DMS 273 treated with DMSO at 0.1 percent for 48 hours (cell line): Measurements from ENCODE around the gene PACSIN3.
"Not testable (repeated sequence)": the region's sequence is repeated elsewhere in the genome, so short reads cannot be mapped to it uniquely, and the experiment has no call there.

Experiments used
- DNase-seq: peaks from one replicate; lab custom pipeline; 2025; lab: John Stamatoyannopoulos, UW

Gene PACSIN3

DNA sequence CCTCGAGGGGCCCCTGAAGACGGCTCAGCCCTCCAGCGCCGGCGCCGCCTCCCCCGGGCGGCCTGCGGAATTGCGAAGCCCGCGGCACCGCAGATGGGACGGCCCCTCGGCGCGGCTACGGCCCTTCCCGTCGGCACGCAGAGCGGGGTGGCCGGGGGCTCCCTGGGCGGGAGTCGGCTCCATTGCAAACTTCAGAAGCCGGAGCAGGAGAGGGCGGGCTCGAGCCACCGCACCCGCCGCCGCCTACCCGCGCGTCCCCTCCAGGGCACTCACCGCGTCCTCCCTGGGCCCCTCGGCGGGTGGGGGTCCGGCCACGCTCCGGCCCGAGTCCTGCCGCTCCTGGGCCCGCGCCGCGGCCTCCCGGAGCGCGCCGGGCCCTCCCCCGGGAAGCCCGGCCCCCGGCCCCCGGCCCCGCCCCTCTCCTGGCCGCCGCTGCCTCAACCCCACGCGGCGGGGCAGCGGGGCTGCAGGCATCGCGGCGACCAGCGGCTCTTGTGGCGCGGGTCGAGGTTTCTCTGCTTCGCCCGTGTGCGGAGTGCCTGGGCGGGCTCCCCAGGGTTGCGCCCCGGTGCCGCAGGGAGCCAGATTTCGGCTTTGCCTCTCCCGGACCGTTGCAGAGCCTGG lies at the start of gene PACSIN3:
Gene PACSIN3, minus strand, starts transcription at position 359 of the 624 bp plus-strand sequence. CDS start 3,707 bp downstream, outside the sequence.
- DNase-seq = no peak

DNA sequence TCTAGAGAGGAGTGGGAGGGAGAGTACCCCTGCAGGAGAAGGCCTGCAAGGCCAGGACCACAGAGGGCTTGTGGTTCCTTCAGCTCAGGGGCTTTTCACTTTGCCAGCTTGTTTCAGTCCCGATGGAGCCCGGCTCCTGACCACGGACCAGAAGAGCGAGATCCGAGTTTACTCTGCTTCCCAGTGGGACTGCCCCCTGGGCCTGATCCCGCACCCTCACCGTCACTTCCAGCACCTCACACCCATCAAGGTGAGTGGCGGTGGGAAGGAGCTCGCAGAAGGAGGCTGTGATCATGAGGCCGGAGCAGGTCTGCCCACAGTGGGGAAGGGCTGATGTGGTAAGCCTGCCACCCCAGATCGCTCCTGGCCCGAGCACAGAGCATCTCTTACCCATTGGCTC lies 48.9 kb upstream of the PACSIN3 start:
- no peak for DNase-seq

DNA sequence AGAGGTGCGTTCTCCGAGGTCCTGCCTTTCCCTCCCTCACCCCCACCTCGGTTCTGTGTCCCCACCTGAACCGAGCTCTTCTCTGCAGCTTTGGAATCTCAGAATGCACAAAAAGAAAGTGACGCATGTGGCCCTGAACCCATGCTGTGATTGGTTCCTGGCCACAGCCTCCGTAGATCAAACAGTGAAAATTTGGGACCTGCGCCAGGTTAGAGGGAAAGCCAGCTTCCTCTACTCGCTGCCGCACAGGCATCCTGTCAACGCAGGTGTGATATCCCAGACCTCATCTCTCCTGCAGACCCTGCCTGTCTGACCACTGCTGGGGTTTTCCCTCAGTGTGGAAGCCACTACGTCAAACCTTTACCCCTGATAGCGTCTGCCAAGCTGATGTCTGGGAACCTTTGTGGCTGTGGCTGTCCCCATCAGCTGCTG lies 48.5 kb upstream of the PACSIN3 start:
- no peak for DNase-seq

DNA sequence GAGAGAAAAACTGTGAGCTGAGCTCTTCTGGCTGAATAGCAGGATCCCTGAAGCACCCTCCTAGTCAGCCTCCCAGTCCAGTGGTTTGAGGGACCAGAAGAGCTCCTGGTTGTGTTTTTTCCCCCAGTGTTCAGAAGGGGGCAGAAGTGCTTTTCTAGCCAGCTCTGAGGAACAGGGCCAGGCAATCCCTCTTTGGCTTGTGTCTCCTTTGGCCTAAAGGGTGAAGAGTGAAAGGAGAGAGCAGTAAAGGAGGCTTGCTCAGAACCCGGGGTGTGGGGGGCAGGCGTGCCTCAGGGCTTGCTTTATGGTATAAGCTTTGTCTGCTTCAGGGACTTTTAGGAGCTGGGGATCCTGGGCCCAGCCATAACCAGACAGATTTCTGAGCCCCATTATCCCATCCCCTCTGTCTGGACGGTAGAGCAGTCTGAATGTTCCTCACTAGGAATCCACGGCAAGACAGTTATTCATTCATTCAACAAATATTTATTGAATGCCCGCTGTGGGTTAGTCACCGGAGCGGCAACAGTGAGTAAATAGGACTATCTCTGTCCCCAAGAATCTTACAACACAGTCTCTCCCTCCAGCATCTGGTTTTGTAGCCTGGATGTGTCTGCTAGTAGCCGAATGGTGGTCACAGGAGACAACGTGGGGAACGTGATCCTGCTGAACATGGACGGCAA lies 47.9 kb upstream of the PACSIN3 start:
- no peak for DNase-seq

DNA sequence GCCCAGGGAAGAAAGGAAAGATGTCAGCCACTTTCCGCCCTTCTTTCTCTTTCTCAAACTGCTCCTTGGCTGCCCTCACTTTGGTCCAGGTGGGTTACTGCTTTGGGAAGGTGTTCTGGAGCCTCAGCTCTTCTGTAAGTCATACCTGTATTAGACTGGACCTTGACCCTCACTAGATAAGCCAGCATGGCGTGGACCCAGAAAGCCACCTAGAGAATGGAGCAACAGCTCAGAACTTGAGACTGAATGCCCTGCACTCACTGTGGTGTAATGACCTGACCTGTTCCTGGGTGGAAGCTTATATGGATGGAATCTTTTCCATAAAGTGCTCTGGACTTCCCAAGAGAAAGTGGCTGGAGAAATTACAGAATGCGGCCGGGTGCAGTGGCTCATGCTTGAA lies 46.8 kb upstream of the PACSIN3 start:
- no peak for DNase-seq

DNA sequence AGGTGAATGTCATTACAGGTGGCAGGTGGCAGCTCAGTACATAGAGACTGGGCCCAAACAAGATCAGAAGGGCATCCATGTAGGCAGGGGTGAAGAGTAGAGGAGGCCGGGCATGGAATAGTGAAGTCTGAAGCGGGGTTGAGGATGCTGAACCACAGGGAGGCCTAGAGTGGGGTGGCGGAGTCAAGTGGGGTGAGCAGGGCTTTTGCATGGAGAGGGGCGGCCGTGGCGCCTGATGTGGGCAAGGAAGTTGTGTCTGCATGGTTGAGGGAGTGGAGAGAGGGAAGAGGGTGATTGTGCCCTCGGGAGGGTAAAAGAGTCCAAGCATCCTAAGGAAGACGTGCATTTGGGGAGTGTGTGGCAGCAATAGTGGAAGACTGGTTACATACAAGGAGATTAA lies 42.9 kb upstream of the PACSIN3 start:
- DNase-seq = no peak

DNA sequence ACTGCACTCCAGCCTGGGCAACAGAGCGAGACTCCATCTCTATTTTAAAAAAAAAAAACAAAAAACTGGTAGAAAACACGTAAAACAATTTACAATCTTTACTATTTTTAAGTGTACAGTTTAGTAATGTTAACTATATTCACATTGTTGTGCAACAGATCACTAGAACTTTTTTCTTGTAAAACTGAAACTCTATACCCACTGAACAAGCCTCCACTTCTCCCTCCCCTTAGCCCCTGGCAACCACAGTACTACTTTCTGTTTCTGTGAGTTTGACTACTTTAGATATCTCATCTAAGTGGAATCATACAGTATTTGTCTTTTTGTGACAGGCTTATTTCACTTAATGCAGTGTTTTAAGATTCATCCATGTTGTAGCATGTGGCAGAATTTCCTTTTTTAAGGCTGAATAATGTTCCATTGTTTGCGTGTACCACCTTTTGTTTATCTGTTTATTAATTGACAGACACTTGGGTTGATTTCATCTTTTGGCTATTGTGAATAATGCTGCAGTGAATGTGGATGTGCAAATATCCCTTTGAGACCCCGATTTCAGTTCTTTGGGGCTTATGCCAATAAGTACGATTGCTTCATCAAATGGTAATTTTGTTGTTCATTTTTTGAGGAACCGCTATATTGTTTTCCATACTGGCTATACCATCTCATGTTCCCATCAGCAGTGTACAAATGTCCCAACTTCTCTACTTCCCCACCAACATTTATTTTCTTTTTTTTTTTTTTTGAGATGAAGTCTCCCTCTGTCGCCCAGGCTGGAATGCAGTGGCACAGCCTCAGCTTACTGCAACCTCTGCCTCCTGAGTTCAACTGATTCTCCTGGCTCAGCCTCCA lies 39.5 kb upstream of the PACSIN3 start:
- no peak for DNase-seq

DNA sequence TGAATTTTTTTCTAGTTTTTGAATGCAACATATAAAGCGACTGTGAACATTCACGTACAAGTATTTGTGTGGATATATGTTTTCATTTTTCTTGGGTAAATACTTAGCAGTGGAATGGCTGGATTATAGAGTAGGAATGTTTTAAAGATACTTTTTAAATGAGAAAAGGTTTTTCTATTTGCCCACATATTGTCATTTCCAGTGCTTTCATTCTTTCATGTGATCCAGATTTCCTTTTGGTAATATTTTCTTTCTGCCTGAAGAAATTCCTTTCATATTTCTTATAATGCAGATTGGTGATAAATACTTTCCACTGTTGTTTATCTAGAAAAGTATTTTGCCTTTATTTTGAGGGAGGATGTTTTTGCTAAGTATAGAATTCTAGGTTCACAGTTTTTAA lies 36.5 kb upstream of the PACSIN3 start:
- no peak for DNase-seq

DNA sequence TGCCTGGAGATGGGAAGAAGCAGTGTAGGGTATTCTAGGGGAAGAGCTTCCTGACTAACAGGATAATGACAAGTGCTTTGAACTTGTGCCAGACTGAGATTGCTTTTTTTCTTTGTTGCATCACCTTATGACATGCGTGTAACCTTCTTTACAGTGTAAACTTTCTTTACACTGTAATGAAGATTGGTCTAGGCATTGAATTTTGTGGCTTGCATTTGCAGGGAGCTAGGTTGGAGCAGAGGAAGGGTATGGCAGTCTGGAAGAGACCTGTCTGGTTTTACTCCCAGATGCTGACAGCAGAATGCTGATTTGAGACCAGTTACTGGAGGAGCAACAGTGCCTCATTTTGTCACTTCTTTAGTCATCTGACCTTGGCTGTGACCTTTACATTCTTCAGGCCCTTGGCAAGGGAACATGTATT lies 34.2 kb upstream of the PACSIN3 start:
- DNase-seq = no peak

DNA sequence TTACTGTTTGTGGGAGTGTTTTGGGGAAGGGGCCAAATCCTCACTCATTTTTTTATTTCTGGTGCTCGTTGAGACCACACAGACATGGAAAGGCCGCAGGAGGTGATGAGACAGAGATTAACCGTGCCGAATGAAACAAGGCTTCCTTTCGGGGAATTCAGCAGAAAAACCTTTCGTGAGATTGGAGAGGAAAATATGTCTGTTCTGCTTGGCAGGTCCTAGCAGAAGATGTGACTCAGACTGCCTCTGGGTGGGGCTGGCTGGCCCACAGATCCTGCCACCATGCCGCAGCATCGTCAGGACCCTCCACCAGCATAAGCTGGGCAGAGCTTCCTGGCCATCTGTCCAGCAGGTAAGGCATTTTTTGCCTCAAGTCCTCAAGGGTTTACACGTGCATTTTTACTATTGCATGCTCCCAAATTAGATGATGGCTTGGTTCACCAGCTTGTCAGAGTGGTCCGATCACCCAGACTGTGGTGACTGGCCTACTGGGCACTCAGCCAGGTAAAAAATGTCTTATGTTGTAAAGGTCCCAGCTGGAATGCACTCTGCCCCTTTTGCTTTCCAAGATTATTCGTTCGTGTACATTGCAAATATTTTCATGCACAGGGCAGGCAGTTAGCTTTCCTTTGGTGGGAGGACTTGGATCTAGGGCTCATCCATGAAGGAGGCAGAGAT lies 30.0 kb upstream of the PACSIN3 start:
- no peak for DNase-seq

DNA sequence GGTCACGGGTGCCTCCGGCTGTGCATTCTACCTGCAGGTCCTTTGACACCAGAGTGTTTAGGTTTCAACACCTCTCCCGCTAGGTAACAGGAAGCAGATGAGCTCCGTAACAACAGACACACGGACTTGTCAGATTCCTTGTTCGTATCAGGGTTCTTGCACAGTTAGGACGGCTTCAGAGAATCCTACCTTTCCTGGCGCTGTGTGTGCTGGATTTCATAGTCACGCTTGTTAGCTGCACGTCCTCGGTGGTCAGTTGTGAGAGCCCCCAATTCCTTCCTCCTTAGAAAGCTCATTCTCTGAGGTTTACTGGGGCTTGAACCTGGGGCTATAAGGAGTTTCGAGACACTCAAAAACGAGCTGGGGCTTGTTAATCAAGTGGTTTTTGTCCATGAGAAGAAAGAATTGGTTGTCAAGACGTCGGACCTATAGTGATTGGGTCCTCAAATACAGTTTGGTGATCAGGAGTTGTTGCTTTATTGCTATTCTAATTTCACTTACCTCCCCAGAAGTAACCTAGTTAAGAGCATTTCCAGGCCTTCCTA lies 29.2 kb upstream of the PACSIN3 start:
- DNase-seq = no peak

DNA sequence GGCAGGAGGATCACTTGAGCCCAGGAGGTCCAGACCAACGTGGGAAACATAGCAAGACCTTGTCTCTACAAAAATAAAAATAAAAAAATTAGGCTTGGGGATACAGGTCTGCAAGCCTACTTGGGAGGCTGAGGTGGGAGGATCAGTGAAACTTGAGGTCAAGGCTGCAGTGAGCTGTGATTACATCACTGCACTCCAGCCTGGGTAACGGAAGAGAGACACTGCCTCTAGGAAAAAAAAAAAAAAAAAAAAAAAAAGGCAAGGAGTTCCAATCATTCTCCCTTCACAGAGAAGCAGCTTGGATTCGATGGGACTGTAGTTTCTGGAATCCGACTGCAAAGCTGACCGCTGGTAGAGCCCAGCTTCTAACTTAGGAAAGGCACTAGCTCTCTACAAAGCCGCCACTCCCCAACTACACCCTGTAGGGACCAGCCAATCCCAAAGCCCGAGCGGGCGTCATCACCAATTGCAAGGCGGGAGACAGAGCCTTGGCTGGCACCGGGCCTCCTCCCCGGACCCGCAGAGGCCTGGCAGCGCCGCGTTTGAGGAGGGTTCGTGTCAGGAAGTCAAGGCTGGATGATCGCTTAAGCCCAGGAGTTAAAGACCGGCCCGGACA lies 27.8 kb upstream of the PACSIN3 start:
- DNase-seq = peak; percentile 73

DNA sequence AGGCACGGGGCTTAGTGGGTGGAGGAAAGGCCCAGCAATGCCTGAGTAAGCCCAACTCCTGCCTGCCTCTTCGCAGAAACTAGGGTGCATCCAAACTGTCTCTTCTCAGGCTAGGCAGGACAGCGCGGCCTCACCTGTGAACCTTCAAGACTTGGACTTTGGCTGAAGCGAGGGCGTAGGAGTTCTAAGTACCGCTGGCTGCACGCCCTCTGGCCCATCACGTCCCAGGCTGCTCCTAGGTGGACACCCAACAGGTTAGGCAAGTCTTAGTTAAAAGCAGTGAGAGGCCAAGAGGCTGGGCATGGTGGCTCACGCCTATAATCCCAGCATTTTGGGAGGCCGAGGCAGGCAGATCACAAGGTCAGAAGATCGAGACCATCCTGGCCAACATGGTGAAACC lies 26.7 kb upstream of the PACSIN3 start:
- no peak for DNase-seq

DNA sequence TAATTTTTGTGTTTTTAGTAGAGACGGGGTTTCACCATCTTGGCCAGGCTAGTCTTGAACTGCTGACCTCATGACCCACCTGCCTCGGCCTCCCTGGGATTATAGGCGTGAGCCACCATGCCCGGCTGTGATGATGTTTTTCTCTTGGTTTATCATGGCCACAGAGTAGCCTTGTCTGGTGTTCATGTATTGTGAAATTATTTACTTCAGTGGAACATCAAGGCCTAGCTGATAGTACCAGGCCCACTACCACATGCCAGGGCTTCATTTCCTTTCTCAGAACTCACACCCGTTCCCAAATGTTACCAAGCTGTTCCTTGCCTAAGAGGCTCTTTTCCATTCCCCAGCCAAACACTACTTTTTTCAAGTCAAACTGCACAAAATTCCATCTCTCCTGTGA lies 22.4 kb upstream of the PACSIN3 start:
- DNase-seq = no peak

DNA sequence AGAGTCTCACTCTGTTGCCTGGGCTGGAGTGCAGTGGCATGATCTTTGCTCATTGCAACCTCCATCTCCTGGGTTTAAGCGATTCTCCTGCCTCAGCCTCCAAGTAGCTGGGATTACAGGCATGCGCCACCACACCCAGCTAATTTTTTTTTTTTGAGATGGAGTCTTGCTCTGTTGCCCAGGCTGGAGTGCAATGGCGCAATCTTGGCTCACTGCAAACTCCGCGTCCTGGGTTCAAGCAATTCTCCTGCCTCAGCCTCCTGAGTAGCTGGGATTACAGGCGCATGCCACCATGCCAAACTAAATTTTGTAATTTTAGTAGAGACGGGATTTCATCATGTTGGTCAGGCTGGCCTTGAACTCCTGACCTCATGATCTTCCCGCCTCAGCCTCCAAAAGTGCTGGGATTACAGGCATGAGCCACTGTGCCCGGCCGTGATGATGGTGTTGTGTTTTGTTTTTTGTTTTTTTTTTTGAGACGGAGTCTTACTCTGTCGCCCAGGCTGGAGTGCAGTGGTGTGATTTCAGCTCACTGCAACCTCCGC lies 21.8 kb upstream of the PACSIN3 start:
- not testable (repeated sequence) for DNase-seq

DNA sequence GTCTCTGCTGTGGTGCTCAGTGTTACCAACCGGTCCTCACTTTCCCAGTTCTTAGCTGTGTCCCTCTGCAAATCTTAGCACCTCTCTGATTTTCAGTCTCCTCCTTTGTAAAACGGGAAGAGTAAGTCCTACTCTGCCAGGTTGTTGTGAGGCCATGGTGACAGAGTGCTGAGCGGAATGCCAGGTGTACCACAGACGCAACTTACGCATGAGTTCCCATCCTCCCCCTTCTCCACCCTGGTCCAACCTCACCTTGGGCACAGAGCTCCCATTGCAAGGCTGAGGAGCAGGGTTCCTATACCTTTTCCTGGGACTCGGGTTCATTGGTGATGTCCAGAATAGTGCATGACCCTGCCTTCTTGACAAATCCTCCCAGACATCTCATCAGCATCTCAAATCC lies 21.2 kb upstream of the PACSIN3 start:
- no peak for DNase-seq

DNA sequence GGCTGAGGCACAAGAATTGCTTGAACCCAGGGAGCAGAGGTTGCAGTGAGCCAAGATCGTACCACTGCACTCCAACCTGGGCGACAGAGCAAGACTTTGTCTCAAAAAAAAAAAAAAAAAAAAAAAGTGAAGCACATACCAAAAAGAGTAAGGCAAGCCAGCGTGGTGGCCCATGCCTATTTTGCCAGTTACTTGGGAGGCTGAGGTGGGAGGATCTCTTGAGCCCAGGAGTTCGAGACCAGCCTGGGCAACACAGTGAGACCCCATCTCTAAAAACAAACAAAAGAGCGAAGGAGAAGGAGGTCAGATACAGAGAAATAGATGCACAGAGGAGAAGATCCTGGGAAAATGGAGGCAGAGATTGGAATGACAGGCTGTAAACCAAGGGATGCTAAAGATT lies 20.3 kb upstream of the PACSIN3 start:
- DNase-seq = not testable (repeated sequence)

DNA sequence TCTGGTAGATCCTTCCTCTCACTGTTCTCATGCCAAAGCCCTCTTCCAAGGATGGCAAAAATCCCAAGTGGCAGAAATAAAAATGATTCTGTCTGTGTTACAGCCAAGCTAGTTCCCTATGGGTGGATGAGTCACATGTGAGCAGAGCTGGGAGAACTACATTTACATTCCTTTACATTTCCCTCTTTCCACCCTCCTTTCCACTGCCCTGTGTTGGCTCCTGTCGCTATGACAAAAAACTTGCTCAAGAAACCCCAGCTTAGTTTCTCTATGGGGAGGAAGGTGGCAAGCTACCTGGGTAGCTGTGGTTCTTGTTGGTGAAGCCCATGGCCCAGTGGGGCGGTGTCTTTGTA lies 18.4 kb upstream of the PACSIN3 start:
- no peak for DNase-seq

DNA sequence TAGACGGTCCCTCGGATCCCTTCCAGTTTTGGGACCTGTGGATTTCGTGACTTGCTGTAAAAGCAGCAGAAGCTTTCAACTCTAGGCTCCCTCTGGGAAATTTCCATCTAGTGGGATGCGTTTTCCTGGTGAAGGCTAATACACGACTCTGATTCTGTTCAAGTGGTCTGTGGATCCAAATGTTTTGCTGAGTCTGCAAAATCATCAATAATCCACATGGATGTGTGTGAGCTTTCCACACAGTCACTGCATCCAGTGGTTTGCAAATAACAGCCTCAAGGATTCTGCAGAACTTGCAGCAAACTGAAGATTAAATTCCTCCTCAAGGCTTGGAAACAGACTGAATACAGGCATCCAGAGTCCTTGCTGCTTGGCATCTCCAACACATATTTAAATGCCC lies 16.3 kb upstream of the PACSIN3 start:
- no peak for DNase-seq

DNA sequence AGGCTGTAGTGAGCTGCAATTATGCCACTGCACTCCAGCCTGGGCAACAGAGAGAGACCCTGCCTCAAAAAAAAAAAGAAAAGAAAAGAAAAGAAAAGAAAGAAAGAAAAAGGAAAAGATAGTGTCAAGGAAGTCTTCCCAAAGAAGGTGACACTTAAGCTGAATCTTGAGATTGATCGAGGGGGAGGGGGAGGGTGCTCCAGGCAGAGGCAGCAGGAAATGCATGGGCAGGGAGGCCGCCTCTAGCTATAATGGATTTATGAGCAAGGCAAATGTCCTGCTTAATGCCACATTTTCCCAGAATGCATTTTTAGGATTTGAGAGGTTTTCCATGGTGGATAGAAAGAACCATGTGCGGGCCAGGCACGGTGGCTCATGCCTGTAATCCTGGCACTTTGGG lies 14.8 kb upstream of the PACSIN3 start:
- DNase-seq = no peak

DNA sequence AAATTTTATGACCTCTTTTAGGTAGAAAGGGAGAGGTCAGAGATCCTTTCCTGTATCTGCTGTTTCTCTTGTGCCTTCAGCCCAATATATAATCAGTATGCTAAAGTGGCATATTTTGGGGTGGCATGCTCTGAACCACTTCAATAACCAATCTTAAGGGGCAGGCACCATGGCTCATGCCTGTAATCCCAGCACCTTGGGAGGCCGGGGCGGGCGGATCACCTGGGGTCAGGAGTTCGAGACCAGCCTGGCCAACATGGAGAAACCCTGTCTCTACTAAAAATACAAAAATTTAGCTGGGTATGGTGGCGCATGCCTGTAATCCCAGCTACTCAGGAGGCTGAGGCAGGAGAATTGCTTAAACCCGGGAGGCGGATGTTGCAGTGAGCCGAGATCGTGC lies 11.9 kb upstream of the PACSIN3 start:
- not testable (repeated sequence) for DNase-seq
